Measurements from ENCODE around the gene FAM193B.

The FAM193B gene

DNA sequence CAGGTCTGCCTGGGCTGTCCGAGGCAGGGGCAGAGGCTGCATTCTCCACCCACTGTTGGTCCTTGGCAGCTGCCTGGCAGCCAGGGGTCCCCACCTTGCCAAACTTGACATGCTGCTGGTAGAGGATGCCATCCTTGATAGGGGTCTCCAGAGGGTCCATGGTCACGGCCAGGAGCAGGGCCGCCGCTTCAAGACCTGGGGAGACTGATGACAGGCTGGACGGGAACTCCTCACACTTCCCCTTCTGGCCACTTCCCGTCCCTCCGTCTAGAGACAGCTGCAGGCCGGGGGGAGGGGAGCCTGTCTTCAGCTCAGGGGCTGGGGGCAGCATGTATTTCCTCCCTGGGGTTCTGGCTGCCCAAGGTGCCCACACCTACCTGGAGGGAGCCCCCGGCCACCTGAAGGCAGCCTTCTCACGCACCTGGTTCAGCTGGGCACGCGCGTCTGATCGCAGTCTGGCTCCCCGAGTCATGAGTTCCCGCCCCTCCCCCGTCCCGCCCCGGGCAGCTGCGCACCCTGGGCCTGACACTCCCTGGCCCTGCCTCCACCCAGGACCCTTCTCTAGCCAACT is 44.9 kb downstream of the FAM193B start, which contains the start of gene DOK3:
Gene DOK3 (minus strand): TSS at position 446 of the 571 bp plus-strand sequence. CDS start 286 bp downstream, at position 160.
- H3K27me3 ChIP-seq (ENCODE audit: control insufficient read depth, insufficient read depth, low read length), result no peaks in the 10 kb centered on the region
- no peak for DNase-seq (ENCODE audit: low read depth, low spot score)
- no peak within 1 kb of the TSS for H3K4me3 ChIP-seq (ENCODE audit: low read length)
- no peaks in the 10 kb centered on the region for H3K9me3 ChIP-seq (ENCODE audit: control insufficient read depth, insufficient read depth, low read length)
- H3K4me1 ChIP-seq (ENCODE audit: control insufficient read depth, insufficient read depth, low read length), result peaks cover 12% of the 10 kb centered on the region
- H3K36me3 ChIP-seq (ENCODE audit: control insufficient read depth, insufficient read depth, low read length), result peaks cover 44% of the 10 kb centered on the region
- WGBS (ENCODE audit: insufficient coverage, insufficient read length), result no CpG with 5 or more reads among the region's 20 CpGs
- no peak within 1 kb of the TSS for H3K27ac ChIP-seq (ENCODE audit: low read length)

DNA sequence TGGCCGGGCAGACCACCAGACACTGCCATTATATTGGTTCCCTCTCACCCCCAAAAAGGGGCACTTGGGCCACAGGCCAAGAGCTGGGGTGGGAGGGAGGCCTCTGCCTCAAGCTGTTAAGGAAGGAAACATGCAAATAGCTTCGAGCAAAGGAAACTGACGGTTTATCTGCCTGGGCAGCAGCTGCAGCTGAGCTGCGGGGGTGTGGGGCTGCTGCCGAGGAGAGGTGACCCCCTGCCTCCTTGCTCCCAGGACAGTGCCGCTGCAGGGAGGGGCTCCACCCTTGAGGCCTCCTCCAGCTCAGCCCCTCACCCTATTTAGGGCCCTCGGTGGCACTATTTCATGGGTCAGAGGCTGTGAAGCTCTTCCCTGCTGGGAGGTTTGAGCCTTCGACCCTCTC is 45.5 kb downstream of the FAM193B start:
- H3K36me3 ChIP-seq (ENCODE audit: control insufficient read depth, insufficient read depth, low read length), result peaks cover 43% of the 10 kb centered on the region
- no peak for DNase-seq (ENCODE audit: low read depth, low spot score)

DNA sequence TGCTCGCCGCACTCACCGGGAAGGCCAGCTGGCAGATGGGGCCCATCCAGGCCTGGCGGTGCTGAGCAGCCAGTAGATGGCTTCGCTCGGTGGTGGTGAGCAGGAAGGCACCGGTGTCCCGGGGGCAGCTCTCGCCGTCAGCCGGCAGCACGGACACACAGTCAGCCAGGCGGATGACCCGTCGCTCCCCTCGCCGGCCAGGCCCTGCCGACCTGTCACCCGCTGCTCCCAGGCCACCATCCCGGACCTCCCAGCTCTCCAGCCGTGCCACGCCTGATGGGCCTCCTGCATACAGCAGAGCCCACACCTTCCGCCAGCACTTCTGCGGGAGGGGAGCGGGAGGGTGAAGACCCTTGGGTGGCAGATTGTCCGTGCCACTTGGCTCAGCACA is 46.1 kb downstream of the FAM193B start:
- no peaks in the 10 kb centered on the region for H3K9me3 ChIP-seq (ENCODE audit: control insufficient read depth, insufficient read depth, low read length)
- peaks cover 12% of the 10 kb centered on the region for H3K4me1 ChIP-seq (ENCODE audit: control insufficient read depth, insufficient read depth, low read length)
- no peak for DNase-seq (ENCODE audit: low read depth, low spot score)
- no CpG with 5 or more reads among the region's 26 CpGs for WGBS (ENCODE audit: insufficient coverage, insufficient read length)
- H3K36me3 ChIP-seq (ENCODE audit: control insufficient read depth, insufficient read depth, low read length), result peaks cover 37% of the 10 kb centered on the region
- H3K4me3 ChIP-seq (ENCODE audit: low read length), result no peak overlapping the region
- no peaks in the 10 kb centered on the region for H3K27me3 ChIP-seq (ENCODE audit: control insufficient read depth, insufficient read depth, low read length)
- H3K27ac ChIP-seq (ENCODE audit: low read length), result no peak overlapping the region

More for the DNA sequence above, 45.5 kb downstream of the FAM193B start:
- no peak overlapping the region for H3K27ac ChIP-seq (ENCODE audit: low read length)
- WGBS (ENCODE audit: insufficient coverage, insufficient read length), result no CpG with 5 or more reads among the region's 8 CpGs
- H3K4me3 ChIP-seq (ENCODE audit: low read length), result no peak overlapping the region
- H3K27me3 ChIP-seq (ENCODE audit: control insufficient read depth, insufficient read depth, low read length), result no peaks in the 10 kb centered on the region
- H3K4me1 ChIP-seq (ENCODE audit: control insufficient read depth, insufficient read depth, low read length), result peaks cover 12% of the 10 kb centered on the region
- H3K9me3 ChIP-seq (ENCODE audit: control insufficient read depth, insufficient read depth, low read length), result no peaks in the 10 kb centered on the region

DNA sequence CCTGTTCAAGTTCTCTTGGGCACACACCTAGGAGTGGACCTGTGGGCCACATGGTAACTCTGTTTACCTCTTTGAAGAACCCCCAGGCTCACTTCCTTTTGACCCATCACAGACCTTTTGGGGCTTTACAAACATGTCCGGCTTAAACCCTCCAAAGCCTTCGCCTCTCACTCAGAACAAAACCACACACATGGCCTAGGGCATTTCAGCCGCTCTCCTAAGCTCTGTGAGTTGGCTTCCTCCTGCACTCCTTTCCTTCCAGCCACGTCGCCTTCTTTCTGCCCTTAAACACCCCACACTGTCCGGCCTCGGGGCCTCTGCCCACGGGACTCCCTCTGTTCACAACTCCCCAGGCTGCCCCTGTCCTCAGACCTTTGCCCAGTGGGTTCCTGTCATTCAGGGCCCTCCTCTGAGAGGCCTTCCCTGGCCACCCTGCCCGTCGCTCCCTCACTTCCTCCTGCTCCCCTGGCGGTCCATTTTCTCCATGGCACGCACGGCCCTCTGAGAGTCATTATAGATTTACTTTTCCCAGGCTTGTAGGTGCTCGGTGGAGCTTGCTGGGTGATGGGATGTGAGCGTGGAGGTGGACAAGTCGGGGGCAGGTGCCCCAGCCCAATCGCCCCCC is 46.7 kb downstream of the FAM193B start:
- H3K36me3 ChIP-seq (ENCODE audit: control insufficient read depth, insufficient read depth, low read length), result peaks cover 32% of the 10 kb centered on the region
- no peak overlapping the region for H3K4me3 ChIP-seq (ENCODE audit: low read length)
- H3K9me3 ChIP-seq (ENCODE audit: control insufficient read depth, insufficient read depth, low read length), result no peaks in the 10 kb centered on the region
- DNase-seq (ENCODE audit: low read depth, low spot score), result no peak
- peaks cover 12% of the 10 kb centered on the region for H3K4me1 ChIP-seq (ENCODE audit: control insufficient read depth, insufficient read depth, low read length)
- H3K27ac ChIP-seq (ENCODE audit: low read length), result no peak overlapping the region
- WGBS (ENCODE audit: insufficient coverage, insufficient read length), result no CpG with 5 or more reads among the region's 17 CpGs
- no peaks in the 10 kb centered on the region for H3K27me3 ChIP-seq (ENCODE audit: control insufficient read depth, insufficient read depth, low read length)

DNA sequence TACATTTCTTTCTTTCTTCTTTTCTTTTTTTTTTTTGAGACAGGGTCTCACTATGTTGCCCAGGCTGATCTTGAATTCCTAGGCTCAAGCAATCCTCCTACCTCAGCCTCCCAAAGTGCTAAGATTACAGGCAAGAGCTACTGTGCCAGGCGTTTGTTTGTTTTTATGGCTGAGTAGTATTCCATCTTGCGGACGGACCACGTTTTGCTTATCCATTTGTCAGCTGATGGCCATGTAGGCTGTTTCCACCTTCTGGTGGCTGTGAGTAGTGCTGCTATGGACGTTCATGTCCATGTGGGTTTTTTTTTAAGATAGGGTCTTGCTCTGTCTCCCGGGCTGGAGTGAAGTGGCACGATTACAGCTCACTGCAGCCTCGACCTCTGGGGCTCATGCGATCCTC is 47.2 kb downstream of the FAM193B start:
- H3K9me3 ChIP-seq (ENCODE audit: control insufficient read depth, insufficient read depth, low read length), result no peaks in the 10 kb centered on the region
- no peaks in the 10 kb centered on the region for H3K27me3 ChIP-seq (ENCODE audit: control insufficient read depth, insufficient read depth, low read length)
- WGBS (ENCODE audit: insufficient coverage, insufficient read length), result no CpG with 5 or more reads among the region's 9 CpGs
- H3K4me1 ChIP-seq (ENCODE audit: control insufficient read depth, insufficient read depth, low read length), result peaks cover 12% of the 10 kb centered on the region
- no peak overlapping the region for H3K4me3 ChIP-seq (ENCODE audit: low read length)
- peaks cover 26% of the 10 kb centered on the region for H3K36me3 ChIP-seq (ENCODE audit: control insufficient read depth, insufficient read depth, low read length)
- H3K27ac ChIP-seq (ENCODE audit: low read length), result no peak overlapping the region
- no peak for DNase-seq (ENCODE audit: low read depth, low spot score)

DNA sequence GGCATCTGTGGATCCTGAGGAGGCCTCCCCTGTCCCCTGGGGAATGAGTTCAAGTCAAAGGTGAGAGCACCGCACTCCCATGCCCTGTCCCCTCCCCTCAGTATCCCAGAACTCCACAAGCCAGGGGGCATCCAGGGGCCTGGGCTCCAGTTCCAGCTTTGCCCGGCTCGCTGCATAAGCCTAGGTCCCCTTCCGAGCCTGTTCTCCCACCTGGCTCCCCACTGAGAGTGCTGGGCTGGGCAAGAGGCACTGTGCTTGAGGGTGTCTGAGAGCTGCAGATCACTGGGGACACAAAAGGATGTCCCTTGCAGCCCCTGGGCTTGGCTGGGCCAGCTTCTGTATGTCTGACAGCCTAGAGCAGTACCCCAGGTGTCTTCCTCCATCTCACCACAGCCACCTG is 49.3 kb downstream of the FAM193B start:
- no peaks in the 10 kb centered on the region for H3K9me3 ChIP-seq (ENCODE audit: control insufficient read depth, insufficient read depth, low read length)
- peaks cover 11% of the 10 kb centered on the region for H3K4me1 ChIP-seq (ENCODE audit: control insufficient read depth, insufficient read depth, low read length)
- DNase-seq (ENCODE audit: low read depth, low spot score), result no peak
- H3K27me3 ChIP-seq (ENCODE audit: control insufficient read depth, insufficient read depth, low read length), result no peaks in the 10 kb centered on the region
- no CpG with 5 or more reads among the region's 4 CpGs for WGBS (ENCODE audit: insufficient coverage, insufficient read length)
- H3K36me3 ChIP-seq (ENCODE audit: control insufficient read depth, insufficient read depth, low read length), result peaks cover 9% of the 10 kb centered on the region; the same call in 1 of the 2 replicates
- H3K4me3 ChIP-seq (ENCODE audit: low read length), result no peak overlapping the region
- H3K27ac ChIP-seq (ENCODE audit: low read length), result no peak overlapping the region

DNA sequence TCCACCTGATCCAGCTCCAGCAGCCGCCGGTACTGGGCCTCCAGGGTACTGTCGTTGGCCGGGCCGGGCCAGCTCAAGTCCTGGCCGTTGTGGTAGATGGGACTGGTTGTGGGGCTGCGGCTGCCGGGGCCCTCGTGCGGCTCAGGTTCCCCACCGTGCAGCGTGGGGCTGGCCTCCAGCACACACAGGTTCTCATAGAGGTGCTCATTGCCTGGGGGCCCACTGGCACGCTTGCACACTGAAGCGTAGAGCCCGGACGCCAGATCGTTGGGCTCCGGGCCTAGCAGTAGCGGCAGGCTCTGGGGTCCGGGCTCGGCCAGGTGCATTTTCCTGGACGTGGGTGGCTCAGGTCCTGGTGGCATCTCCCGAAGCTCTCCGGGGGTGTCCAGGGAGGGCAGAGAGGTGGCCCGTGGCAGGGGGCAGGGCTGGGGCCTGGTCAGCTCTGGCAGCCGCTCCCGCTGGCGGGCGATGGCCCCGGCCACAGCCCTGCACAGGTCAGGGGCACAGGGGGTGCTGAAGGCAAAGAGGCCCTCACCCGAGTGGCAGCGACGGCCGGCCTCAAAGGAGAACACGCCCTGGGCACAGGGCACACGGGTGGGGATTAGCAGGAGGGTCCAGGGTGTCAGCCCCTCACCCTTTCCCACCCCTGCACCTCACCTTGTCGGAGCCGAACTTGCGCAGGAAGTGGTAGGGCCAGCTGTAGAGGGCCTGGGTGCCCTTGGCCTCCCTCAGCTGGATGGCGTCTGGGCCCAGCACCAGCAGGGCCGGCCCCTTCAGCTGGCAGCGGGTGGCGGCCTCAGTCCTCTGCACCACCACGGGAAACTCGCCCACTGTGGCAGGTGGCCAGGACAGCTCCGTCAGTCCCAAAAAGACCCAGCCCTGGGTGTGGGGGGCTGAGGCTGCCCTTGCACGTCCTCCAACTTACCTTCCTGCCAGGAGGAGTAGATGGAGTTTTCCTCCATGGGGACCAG is 50.0 kb downstream of the FAM193B start:
- Histone ChIP-seq H3K27me3 (ENCODE audit: control insufficient read depth, insufficient read depth, low read length) (no peaks in the 10 kb centered on the region), H3K36me3 (ENCODE audit: control insufficient read depth, insufficient read depth, low read length) (peaks cover 9% of the 10 kb centered on the region; the same call in 1 of the 2 replicates), H3K27ac (ENCODE audit: low read length) (no peak overlapping the region), H3K4me3 (ENCODE audit: low read length) (no peak overlapping the region), H3K9me3 (ENCODE audit: control insufficient read depth, insufficient read depth, low read length) (no peaks in the 10 kb centered on the region), H3K4me1 (ENCODE audit: control insufficient read depth, insufficient read depth, low read length) (peaks cover 6% of the 10 kb centered on the region; the same call in 1 of the 2 replicates)
- no peak for DNase-seq (ENCODE audit: low read depth, low spot score)
- no CpG with 5 or more reads among the region's 47 CpGs for WGBS (ENCODE audit: insufficient coverage, insufficient read length)

DNA sequence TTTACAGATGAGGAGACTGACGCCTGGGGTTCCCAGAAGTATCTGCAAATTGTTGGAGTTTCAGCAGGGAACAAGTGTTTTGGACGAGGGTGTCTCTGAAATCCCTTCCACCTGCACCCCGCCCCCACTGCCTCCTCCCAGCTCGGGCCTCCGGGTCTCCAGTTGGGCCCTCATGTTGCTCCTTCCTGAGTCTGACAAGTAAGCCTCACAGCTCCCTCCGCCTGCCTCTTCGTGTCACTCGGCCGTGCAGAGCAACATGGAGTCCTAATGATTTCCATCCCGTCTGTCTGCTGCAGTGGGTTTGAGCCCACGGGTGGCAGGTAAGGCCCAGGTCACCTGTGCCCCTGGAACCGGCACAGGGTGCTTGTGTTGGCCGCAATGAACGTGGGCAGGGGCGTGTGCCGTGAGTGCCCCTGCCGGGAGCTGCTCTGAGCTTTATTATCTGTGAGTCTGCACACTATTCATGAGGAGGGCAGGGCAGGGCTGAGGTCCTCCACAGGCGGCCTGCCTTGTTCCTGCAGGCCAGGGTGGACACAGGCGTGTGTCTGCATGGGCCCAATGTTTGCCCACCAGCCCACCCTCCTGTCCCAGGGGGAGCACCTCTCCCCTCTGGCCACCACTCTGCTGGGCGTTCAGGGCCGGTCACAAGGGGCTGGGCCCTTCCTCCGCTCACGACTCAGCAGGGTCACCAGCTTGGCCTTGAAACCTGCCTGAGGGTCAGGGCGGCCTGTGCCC is 50.8 kb downstream of the FAM193B start:
- WGBS (ENCODE audit: insufficient coverage, insufficient read length), result no CpG with 5 or more reads among the region's 24 CpGs
- H3K36me3 ChIP-seq (ENCODE audit: control insufficient read depth, insufficient read depth, low read length), result peaks cover 9% of the 10 kb centered on the region; the same call in 1 of the 2 replicates
- peaks cover 4% of the 10 kb centered on the region; the same call in 1 of the 2 replicates for H3K4me1 ChIP-seq (ENCODE audit: control insufficient read depth, insufficient read depth, low read length)
- H3K27me3 ChIP-seq (ENCODE audit: control insufficient read depth, insufficient read depth, low read length), result no peaks in the 10 kb centered on the region; the same call in 1 of the 2 replicates
- no peak overlapping the region for H3K4me3 ChIP-seq (ENCODE audit: low read length)
- no peak overlapping the region for H3K27ac ChIP-seq (ENCODE audit: low read length)
- H3K9me3 ChIP-seq (ENCODE audit: control insufficient read depth, insufficient read depth, low read length), result no peaks in the 10 kb centered on the region
- DNase-seq (ENCODE audit: low read depth, low spot score), result no peak

DNA sequence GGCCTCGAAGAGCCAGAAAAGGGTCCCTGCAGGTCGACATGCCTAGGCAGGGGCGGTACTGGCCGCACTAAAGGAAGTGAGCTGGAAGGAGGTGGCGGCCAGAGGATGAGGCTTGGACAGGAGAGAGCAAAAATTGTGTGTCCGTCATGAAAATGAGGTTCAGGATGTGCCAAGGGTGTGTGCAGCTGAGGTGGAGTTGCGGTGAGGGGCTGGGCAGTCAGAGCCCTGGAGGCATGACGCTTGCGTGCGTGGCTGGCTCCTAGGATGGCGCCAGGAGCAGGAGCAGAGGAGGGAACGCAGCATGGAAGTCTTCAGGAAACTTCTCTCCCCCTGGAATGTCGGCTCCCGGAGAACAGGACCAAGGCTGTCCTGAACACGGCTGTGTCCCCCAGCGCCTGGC is 51.5 kb downstream of the FAM193B start:
- H3K4me1 ChIP-seq (ENCODE audit: control insufficient read depth, insufficient read depth, low read length), result peaks cover 4% of the 10 kb centered on the region; the same call in 1 of the 2 replicates
- no peak overlapping the region for H3K4me3 ChIP-seq (ENCODE audit: low read length)
- no peak overlapping the region for H3K27ac ChIP-seq (ENCODE audit: low read length)
- no CpG with 5 or more reads among the region's 16 CpGs for WGBS (ENCODE audit: insufficient coverage, insufficient read length)
- peaks cover 6% of the 10 kb centered on the region; the same call in 1 of the 2 replicates for H3K36me3 ChIP-seq (ENCODE audit: control insufficient read depth, insufficient read depth, low read length)
- no peak for DNase-seq (ENCODE audit: low read depth, low spot score)
- H3K9me3 ChIP-seq (ENCODE audit: control insufficient read depth, insufficient read depth, low read length), result no peaks in the 10 kb centered on the region
- no peaks in the 10 kb centered on the region; the same call in 1 of the 2 replicates for H3K27me3 ChIP-seq (ENCODE audit: control insufficient read depth, insufficient read depth, low read length)

Data from iPS DF 6.9 (cell line).